ENCODE data around the gene KIAA0232. TPM values are rescaled to one million over a fixed set of nuclear protein-coding genes. Genes with fewer than 3 reads are reported as not detected.
A peak's percentile ranks its signal among the peaks of the same experiment; 100 is the strongest.

KIAA0232 gene
- total and polyA plus RNA-seq, 2 experiments from 2014 or later, result 20.6 to 21.7 TPM

DNA sequence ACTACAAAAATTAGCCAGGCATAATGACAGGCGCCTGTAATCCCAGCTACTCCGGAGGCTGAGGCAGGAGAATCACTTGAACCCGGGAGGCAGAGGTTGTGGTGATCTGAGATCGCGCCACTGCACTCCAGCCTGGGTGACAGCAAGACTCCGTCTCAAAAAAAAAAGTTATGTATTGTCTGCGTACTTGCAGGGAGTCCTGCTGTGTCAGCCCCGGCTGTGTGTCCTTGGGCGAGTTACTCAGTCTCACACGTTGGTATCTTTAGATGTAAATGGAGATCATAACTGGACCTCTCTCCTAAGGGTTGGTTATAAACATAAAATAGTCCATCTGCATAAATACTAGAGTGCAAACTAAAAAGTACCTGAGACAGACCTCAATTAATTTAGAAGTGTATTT is 104.4 kb downstream of the KIAA0232 start:
- DNase-seq, result no peak
- Histone ChIP-seq H3K36me3 (ENCODE audit: low read depth) (peaks cover 12% of the 10 kb centered on the region; the same call in 1 of the 2 replicates), H3K9ac (peak overlapping the region; percentile 79), H3K4me2 (ENCODE audit: unreplicated experiment) (no peak overlapping the region), H2AFZ (no peak overlapping the region), H3K9me3 (ENCODE audit: low read depth) (no peaks in the 10 kb centered on the region), H3K27ac (peak overlapping the region; percentile 95), H3K4me3 (no peak overlapping the region), H3F3A (ENCODE audit: insufficient read depth) (peaks cover 30% of the 10 kb centered on the region), H3K9me2 (ENCODE audit: insufficient read depth) (no peaks in the 10 kb centered on the region), H3K4me1 (ENCODE audit: insufficient read depth) (peaks cover 19% of the 10 kb centered on the region), H3K79me2 (ENCODE audit: insufficient read depth) (no peaks in the 10 kb centered on the region), H3K27me3 (replicated peaks; ENCODE audit: insufficient read depth) (no peaks in the 10 kb centered on the region), H4K20me1 (ENCODE audit: insufficient read depth) (no peaks in the 10 kb centered on the region)
- TF ChIP-seq EZH2 (IDR thresholded peaks at IDR 0.05; ENCODE audit: insufficient read depth, poor library complexity, severe bottlenecking), result no peak
- TF ChIP-seq EZH2phosphoT487 (IDR thresholded peaks at IDR 0.05; ENCODE audit: insufficient read depth, low read depth), result no peak
- WGBS, 2 experiments (ENCODE audit: low coverage in 1 of 2, low lambda C conversion rate in 2 of 2, missing lambda C conversion rate in 2 of 2), result 79 to 81% methylated on average over 10 of the region's 10 CpGs
- in situ Hi-C loops (cut with MboI), result no loop called here

DNA sequence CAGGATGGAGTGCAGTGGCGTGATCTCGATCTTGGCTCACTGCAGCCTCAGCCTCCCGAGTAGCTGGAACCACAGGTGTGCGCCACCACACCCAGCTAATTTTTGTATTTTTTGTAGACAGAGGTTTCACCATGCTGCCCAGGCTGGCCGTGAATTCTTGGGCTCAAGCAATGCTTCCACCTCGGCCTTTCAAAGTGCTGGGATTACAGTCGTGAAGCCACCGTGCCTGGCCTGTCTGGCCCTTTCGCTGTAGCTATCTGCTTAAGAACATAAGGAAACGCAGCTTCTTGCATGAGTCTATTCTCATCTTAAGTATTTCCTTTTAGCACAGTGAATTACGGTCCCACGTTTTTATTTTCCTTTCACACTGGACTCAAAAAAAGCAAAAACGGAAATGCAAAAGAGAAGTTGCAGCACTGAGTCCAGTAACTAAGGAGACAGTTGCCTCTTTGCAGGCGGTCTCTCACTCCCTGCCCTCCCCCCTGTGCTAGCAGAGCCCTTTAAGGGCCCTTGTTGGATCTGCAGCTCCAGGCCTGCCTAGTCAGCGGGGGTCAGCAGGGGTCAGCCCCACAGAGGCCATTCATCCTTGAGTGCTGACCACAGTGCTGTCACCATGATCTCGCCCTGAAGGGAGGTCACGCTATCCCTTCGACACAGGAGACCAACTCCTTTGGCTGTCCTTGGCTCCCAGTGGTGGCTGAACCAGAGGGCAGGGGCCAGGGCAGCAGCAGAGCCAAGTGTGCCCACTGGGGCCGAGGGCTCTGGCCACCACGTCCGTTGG is 105.3 kb downstream of the KIAA0232 start:
- peaks cover 11% of the 10 kb centered on the region; the same call in 1 of the 2 replicates for H3K36me3 ChIP-seq (ENCODE audit: low read depth)
- TF ChIP-seq EZH2 (IDR thresholded peaks at IDR 0.05; ENCODE audit: insufficient read depth, poor library complexity, severe bottlenecking) (no peak), EZH2phosphoT487 (IDR thresholded peaks at IDR 0.05; ENCODE audit: insufficient read depth, low read depth) (no peak)

GRCh38 chr4:6888506-6889071 is 106.1 kb downstream of the KIAA0232 start:
- no peak for TF ChIP-seq EZH2phosphoT487 (IDR thresholded peaks at IDR 0.05; ENCODE audit: insufficient read depth, low read depth)
- TF ChIP-seq EZH2 (IDR thresholded peaks at IDR 0.05; ENCODE audit: insufficient read depth, poor library complexity, severe bottlenecking), result no peak
- no peak overlapping the region for H3K4me3 ChIP-seq
- no peaks in the 10 kb centered on the region for H3K27me3 ChIP-seq (replicated peaks; ENCODE audit: insufficient read depth)
- H3K9me2 ChIP-seq (ENCODE audit: insufficient read depth), result no peaks in the 10 kb centered on the region
- 0 out of 2 replicates have a peak, but pooled peaks cover 2% of the 10 kb centered on the region for H3K36me3 ChIP-seq (ENCODE audit: low read depth)
- in situ Hi-C loops (cut with MboI), result no loop called here
- H3K79me2 ChIP-seq (ENCODE audit: insufficient read depth), result no peaks in the 10 kb centered on the region
- no peak overlapping the region for H3K27ac ChIP-seq
- DNase-seq, result no peak
- no peaks in the 10 kb centered on the region for H4K20me1 ChIP-seq (ENCODE audit: insufficient read depth)
- peaks cover 28% of the 10 kb centered on the region for H3F3A ChIP-seq (ENCODE audit: insufficient read depth)
- no peak overlapping the region for H3K9ac ChIP-seq
- no peak overlapping the region for H3K4me2 ChIP-seq (ENCODE audit: unreplicated experiment)
- WGBS, 2 experiments (ENCODE audit: low coverage in 1 of 2, low lambda C conversion rate in 2 of 2, missing lambda C conversion rate in 2 of 2), result 74 to 76% methylated on average over 14 to 15 of the region's 15 CpGs
- peaks cover 27% of the 10 kb centered on the region for H3K4me1 ChIP-seq (ENCODE audit: insufficient read depth)
- no peak overlapping the region for H2AFZ ChIP-seq
- no peaks in the 10 kb centered on the region for H3K9me3 ChIP-seq (ENCODE audit: low read depth)

More for the DNA sequence above, 105.3 kb downstream of the KIAA0232 start:
- H3K4me2 ChIP-seq (ENCODE audit: unreplicated experiment), result no peak overlapping the region
- no peaks in the 10 kb centered on the region for H3K27me3 ChIP-seq (replicated peaks; ENCODE audit: insufficient read depth)
- H3K27ac ChIP-seq, result no peak overlapping the region
- in situ Hi-C loops (cut with MboI), result no loop called here
- no peak overlapping the region for H3K9ac ChIP-seq
- no peak overlapping the region for H3K4me3 ChIP-seq
- H3K9me3 ChIP-seq (ENCODE audit: low read depth), result no peaks in the 10 kb centered on the region
- WGBS, 2 experiments (ENCODE audit: low coverage in 1 of 2, low lambda C conversion rate in 2 of 2, missing lambda C conversion rate in 2 of 2), result 83 to 85% methylated on average over 20 to 21 of the region's 21 CpGs
- no peaks in the 10 kb centered on the region for H3K9me2 ChIP-seq (ENCODE audit: insufficient read depth)
- H3F3A ChIP-seq (ENCODE audit: insufficient read depth), result peaks cover 32% of the 10 kb centered on the region
- no peaks in the 10 kb centered on the region for H3K79me2 ChIP-seq (ENCODE audit: insufficient read depth)
- H3K4me1 ChIP-seq (ENCODE audit: insufficient read depth), result peaks cover 27% of the 10 kb centered on the region
- H4K20me1 ChIP-seq (ENCODE audit: insufficient read depth), result no peaks in the 10 kb centered on the region
- DNase-seq, result no peak
- no peak overlapping the region for H2AFZ ChIP-seq

DNA sequence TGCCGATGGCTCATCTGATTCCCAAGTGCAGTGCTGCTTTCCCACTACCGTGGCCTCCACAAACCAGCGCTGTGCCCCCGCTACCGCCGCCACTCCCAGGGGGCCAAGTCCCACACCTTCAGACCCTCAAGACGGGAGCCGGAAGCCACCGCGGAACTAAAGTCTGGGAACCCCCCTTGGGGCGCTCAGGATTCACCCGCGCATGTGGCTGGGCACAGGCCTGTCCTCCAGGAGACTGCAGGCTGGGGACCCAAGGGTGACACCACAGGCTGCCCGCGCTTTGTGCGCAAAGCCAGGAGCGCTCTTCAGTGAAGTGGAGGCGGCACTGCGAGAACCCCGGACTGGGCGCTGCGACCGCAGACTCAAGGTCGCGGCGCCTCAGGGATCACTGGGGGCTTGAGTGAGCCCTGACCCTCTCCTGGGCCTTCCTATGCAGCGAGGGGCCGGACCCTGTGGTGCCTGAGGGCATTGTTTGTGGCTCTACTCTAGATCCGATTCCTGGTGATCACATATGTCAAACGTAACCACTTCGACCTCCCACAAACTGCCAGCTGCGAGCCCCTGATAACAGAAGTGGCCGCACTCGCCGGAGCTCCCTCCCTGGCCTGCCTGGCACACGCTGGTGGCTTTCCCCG is 106.7 kb downstream of the KIAA0232 start:
- no peaks in the 10 kb centered on the region for H3K27me3 ChIP-seq (replicated peaks; ENCODE audit: insufficient read depth)
- H3K9ac ChIP-seq, result no peak overlapping the region
- H3K36me3 ChIP-seq (ENCODE audit: low read depth), result no peaks in the 10 kb centered on the region
- H3K4me2 ChIP-seq (ENCODE audit: unreplicated experiment), result no peak overlapping the region
- in situ Hi-C loops (cut with MboI), result no loop called here
- H3F3A ChIP-seq (ENCODE audit: insufficient read depth), result peaks cover 25% of the 10 kb centered on the region
- DNase-seq, result no peak
- H3K27ac ChIP-seq, result no peak overlapping the region
- no peaks in the 10 kb centered on the region for H3K9me2 ChIP-seq (ENCODE audit: insufficient read depth)
- TF ChIP-seq EZH2 (IDR thresholded peaks at IDR 0.05; ENCODE audit: insufficient read depth, poor library complexity, severe bottlenecking) (no peak), EZH2phosphoT487 (IDR thresholded peaks at IDR 0.05; ENCODE audit: insufficient read depth, low read depth) (no peak)
- no peaks in the 10 kb centered on the region for H3K79me2 ChIP-seq (ENCODE audit: insufficient read depth)
- no peaks in the 10 kb centered on the region for H4K20me1 ChIP-seq (ENCODE audit: insufficient read depth)
- no peak overlapping the region for H3K4me3 ChIP-seq
- H3K9me3 ChIP-seq (ENCODE audit: low read depth), result no peaks in the 10 kb centered on the region
- H3K4me1 ChIP-seq (ENCODE audit: insufficient read depth), result peaks cover 27% of the 10 kb centered on the region
- 90 to 92% methylated on average over 31 to 37 of the region's 37 CpGs for WGBS, 2 experiments (ENCODE audit: low coverage in 1 of 2, low lambda C conversion rate in 2 of 2, missing lambda C conversion rate in 2 of 2)
- H2AFZ ChIP-seq, result no peak overlapping the region

Data from GM23248 (cell line).